ENCODE data around the gene STK10.

DNA sequence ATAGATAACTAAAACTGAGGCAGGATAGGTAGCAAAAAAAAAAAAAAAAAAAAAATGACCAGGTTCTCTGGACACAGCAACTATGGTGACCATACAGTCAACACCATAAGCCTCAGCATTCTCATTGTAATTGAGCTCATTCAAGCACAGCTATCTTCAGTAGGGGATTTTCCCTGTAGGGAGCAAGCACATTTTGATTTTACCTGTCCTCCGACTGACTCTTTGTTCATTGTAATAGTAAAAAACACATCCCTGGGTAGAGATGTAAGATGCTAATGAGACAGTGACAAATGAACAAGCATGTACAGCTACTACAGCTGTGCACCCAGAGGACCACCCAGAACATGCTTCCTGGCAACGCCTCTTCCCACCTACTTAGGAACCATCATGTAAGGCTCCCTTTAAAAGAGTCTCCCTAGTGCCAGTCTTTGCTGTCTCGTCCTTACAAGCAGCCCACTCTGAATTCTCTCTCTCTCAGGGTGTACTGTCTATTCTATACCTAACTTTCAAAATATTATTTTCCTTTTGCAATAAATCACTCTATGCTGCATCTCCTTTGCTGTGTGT lies 116.6 kb downstream of the STK10 start:
- TF ChIP-seq, protein P1, sequence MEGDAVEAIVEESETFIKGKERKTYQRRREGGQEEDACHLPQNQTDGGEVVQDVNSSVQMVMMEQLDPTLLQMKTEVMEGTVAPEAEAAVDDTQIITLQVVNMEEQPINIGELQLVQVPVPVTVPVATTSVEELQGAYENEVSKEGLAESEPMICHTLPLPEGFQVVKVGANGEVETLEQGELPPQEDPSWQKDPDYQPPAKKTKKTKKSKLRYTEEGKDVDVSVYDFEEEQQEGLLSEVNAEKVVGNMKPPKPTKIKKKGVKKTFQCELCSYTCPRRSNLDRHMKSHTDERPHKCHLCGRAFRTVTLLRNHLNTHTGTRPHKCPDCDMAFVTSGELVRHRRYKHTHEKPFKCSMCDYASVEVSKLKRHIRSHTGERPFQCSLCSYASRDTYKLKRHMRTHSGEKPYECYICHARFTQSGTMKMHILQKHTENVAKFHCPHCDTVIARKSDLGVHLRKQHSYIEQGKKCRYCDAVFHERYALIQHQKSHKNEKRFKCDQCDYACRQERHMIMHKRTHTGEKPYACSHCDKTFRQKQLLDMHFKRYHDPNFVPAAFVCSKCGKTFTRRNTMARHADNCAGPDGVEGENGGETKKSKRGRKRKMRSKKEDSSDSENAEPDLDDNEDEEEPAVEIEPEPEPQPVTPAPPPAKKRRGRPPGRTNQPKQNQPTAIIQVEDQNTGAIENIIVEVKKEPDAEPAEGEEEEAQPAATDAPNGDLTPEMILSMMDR (IDR thresholded peaks at IDR 0.05): no peak
- no peak for TF ChIP-seq EZH2 (IDR thresholded peaks at IDR 0.05; ENCODE audit: borderline replicate concordance, insufficient read depth, low read depth, low read length, poor library complexity, severe bottlenecking)
